GM12878 (cell line): ENCODE measurements around the gene RGS19. TPM values are rescaled to one million over a fixed set of nuclear protein-coding genes. Genes with fewer than 3 reads are reported as not detected.

ENCODE experiments used
- BMI1 ChIP-seq: fragments of 450-650 bp; IDR thresholded peaks from 2 replicates; pipeline ENCODE4 v1.6.1; 2016; ENCODE audit warnings: mild to moderate bottlenecking, moderate library complexity, borderline replicate concordance
- BRCA1 ChIP-seq: IDR thresholded peaks from 2 replicates; pipeline ENCODE4 v1.6.1; 2011; ENCODE audit warnings: low read depth, low read length, improper control_type of control experiment
- CBX3 ChIP-seq: fragments of 200-600 bp; sonication (generic); IDR thresholded peaks from 2 replicates; pipeline ENCODE4 v1.6.1; 2016; ENCODE audit warnings: low read depth, borderline replicate concordance
- CHD4 ChIP-seq: fragments of 200-600 bp; sonication (generic); IDR thresholded peaks from 2 replicates; pipeline ENCODE4 v1.6.1; 2016; ENCODE audit warnings: mild to moderate bottlenecking
- EZH2 ChIP-seq: IDR thresholded peaks from 2 replicates; pipeline ENCODE4 v1.6.1; 2012; ENCODE audit warnings: low read depth, mild to moderate bottlenecking, control low read depth, inconsistent platforms, low read length, borderline replicate concordance; ENCODE audit not compliant: control insufficient read depth
- KAT2A ChIP-seq: conservative IDR thresholded peaks from 2 replicates; pipeline ENCODE4 v1.6.1; 2011; ENCODE audit warnings: low read depth, low read length; ENCODE audit not compliant: control insufficient read depth
- LARP7 ChIP-seq: fragments of 450-650 bp; IDR thresholded peaks from 2 replicates; pipeline ENCODE4 v1.6.1; 2017; ENCODE audit warnings: mild to moderate bottlenecking
- MYC ChIP-seq: IDR thresholded peaks from 2 replicates; pipeline ENCODE4 v1.6.1; 2011; ENCODE audit warnings: mild to moderate bottlenecking, low read length, moderate library complexity, inconsistent platforms; ENCODE audit not compliant: insufficient read depth, insufficient replicate concordance, insufficient read length, severe bottlenecking
- NFXL1 ChIP-seq: fragments of 450-650 bp; IDR thresholded peaks from 2 replicates; pipeline ENCODE4 v1.6.1; 2017; ENCODE audit warnings: antibody characterized with exemption, mild to moderate bottlenecking, borderline replicate concordance
- RBBP5 ChIP-seq: fragments of 200-600 bp; sonication (generic); conservative IDR thresholded peaks from 2 replicates; pipeline ENCODE4 v1.6.1; 2016
- RUNX3 ChIP-seq: IDR thresholded peaks from 2 replicates; pipeline ENCODE4 v1.6.1; 2012; ENCODE audit warnings: low read length, inconsistent platforms
- SP1 ChIP-seq: IDR thresholded peaks from one replicate; pipeline ENCODE4 v1.6.1; 2011; ENCODE audit warnings: low read depth, low read length
- SUZ12 ChIP-seq: fragments of 200-600 bp; sonication (generic); IDR thresholded peaks from one replicate; pipeline ENCODE4 v1.6.1; 2018; ENCODE audit warnings: antibody characterized with exemption, mild to moderate bottlenecking; ENCODE audit not compliant: unreplicated experiment
- TAF1 ChIP-seq: IDR thresholded peaks from 2 replicates; pipeline ENCODE4 v1.6.1; 2011; ENCODE audit warnings: mild to moderate bottlenecking, low read depth, low read length, borderline replicate concordance
- TBL1XR1 ChIP-seq: IDR thresholded peaks from 2 replicates; pipeline ENCODE4 v1.6.1; 2012; ENCODE audit warnings: low read depth, low read length, improper control_type of control experiment
- ZBED1 ChIP-seq: IDR thresholded peaks from 2 replicates; pipeline ENCODE4 v1.6.1; 2016; ENCODE audit warnings: borderline replicate concordance
- ZNF24 ChIP-seq: fragments of 450-650 bp; IDR thresholded peaks from 2 replicates; pipeline ENCODE4 v1.6.1; 2017; ENCODE audit warnings: antibody characterized with exemption, mild to moderate bottlenecking
- polyA plus RNA-seq, 11 experiments: library from polyadenylated mRNA; depleted of rRNA in 4 of 11; unstranded in 6 of 11; stranded (reverse) in 5 of 11; fragments of >200 nt; fragmentation: Nextera tagmentation in 4 of 11; fragmentation: Illumina TruSeq in 1 of 11; extraction: Ambion mirVana in 4 of 11; extraction: Trizol in 1 of 11; gene quantifications; 1 replicate in 1 of 11; 2 replicates in 10 of 11; pipeline versions ENCODE4 v1.2.1 to v1.2.3, GENCODE V29; 2011 to 2016; ENCODE audit warnings: inconsistent platforms in 2 of 11, missing spikeins in 2 of 11, low read depth in 1 of 11
- total RNA-seq, 4 experiments: library from RNA; depleted of rRNA in 3 of 4; stranded (reverse); fragments of >200 nt in 3 of 4; fragmentation: Illumina TruSeq in 1 of 4; extraction: Trizol in 1 of 4; gene quantifications; 2 replicates each; pipeline versions ENCODE4 v1.2.1 to v1.2.3, GENCODE V29; 2013 to 2021
- TF ChIP-seq, protein P1 (sequence below): fragments of 450-650 bp; formaldehyde crosslinking; IDR thresholded peaks from 2 replicates; pipeline ENCODE4 v1.5.0; 2022; ENCODE audit warnings: mild to moderate bottlenecking, missing genetic modification characterization
- TF ChIP-seq, protein P2 (sequence below): fragments of 450-650 bp; IDR thresholded peaks from 2 replicates; pipeline ENCODE4 v1.6.1; 2017; ENCODE audit warnings: mild to moderate bottlenecking, low read depth, inconsistent platforms; ENCODE audit not compliant: poor library complexity, severe bottlenecking
- TF ChIP-seq, protein P3 (sequence below): IDR thresholded peaks from 2 replicates; pipeline ENCODE4 v1.6.1; 2012; ENCODE audit warnings: low read length, inconsistent platforms
- TF ChIP-seq, protein P4 (sequence below): fragments of 450-650 bp; IDR thresholded peaks from 2 replicates; pipeline ENCODE4 v1.6.1; 2016; ENCODE audit warnings: mild to moderate bottlenecking, moderate library complexity, borderline replicate concordance

The RGS19 gene
- total and polyA plus RNA-seq, 10 of the 15 experiments (the other 5 are each of a cell fraction or from before 2014, with no cell fraction given): 0.82 to 62.4 (median 39.8) TPM

DNA sequence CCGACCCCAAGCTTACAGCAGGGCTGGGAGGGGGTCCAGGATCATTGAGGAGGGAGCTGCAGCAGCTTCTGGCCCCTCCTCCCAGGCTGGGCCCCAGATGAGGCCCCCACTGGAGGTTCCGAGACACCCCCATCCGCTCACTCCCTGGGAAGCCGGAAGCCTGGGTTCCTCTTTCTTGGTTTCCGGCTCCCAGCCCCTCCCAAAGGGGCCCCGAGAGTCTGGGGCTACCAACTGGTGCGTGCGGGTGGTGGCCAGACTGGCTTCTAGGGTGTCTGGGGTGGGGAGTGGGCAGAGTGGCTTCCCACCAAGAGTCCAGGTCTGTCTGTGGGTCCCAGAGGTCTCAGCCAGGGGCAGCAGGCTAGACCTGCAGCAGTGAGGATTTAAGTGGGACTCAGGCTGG is 2.2 kb downstream of the RGS19 start (continued):
- TF ChIP-seq, protein P1, sequence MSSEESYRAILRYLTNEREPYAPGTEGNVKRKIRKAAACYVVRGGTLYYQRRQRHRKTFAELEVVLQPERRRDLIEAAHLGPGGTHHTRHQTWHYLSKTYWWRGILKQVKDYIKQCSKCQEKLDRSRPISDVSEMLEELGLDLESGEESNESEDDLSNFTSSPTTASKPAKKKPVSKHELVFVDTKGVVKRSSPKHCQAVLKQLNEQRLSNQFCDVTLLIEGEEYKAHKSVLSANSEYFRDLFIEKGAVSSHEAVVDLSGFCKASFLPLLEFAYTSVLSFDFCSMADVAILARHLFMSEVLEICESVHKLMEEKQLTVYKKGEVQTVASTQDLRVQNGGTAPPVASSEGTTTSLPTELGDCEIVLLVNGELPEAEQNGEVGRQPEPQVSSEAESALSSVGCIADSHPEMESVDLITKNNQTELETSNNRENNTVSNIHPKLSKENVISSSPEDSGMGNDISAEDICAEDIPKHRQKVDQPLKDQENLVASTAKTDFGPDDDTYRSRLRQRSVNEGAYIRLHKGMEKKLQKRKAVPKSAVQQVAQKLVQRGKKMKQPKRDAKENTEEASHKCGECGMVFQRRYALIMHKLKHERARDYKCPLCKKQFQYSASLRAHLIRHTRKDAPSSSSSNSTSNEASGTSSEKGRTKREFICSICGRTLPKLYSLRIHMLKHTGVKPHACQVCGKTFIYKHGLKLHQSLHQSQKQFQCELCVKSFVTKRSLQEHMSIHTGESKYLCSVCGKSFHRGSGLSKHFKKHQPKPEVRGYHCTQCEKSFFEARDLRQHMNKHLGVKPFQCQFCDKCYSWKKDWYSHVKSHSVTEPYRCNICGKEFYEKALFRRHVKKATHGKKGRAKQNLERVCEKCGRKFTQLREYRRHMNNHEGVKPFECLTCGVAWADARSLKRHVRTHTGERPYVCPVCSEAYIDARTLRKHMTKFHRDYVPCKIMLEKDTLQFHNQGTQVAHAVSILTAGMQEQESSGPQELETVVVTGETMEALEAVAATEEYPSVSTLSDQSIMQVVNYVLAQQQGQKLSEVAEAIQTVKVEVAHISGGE (CRISPR knock-in tag): no peak
- TF ChIP-seq RUNX3 (peak; percentile 64), CBX3 (no peak), CHD4 (no peak), ZBED1 (no peak), LARP7 (no peak; the same call in 1 of the 2 replicates), TAF1 (0 out of 2 replicates have a peak, but pooled peaks have one; percentile 39), BMI1 (no peak), NFXL1 (no peak), KAT2A (no peak), MYC (no peak), RBBP5 (no peak), EZH2 (no peak), SUZ12 (no peak), BRCA1 (no peak), ZNF24 (no peak), TBL1XR1 (peak; percentile 23; the same call in 1 of the 2 replicates), SP1 (peak; percentile 65)
- TF ChIP-seq, protein P2, sequence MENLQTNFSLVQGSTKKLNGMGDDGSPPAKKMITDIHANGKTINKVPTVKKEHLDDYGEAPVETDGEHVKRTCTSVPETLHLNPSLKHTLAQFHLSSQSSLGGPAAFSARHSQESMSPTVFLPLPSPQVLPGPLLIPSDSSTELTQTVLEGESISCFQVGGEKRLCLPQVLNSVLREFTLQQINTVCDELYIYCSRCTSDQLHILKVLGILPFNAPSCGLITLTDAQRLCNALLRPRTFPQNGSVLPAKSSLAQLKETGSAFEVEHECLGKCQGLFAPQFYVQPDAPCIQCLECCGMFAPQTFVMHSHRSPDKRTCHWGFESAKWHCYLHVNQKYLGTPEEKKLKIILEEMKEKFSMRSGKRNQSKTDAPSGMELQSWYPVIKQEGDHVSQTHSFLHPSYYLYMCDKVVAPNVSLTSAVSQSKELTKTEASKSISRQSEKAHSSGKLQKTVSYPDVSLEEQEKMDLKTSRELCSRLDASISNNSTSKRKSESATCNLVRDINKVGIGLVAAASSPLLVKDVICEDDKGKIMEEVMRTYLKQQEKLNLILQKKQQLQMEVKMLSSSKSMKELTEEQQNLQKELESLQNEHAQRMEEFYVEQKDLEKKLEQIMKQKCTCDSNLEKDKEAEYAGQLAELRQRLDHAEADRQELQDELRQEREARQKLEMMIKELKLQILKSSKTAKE: peak; percentile 46
- TF ChIP-seq, protein P3, sequence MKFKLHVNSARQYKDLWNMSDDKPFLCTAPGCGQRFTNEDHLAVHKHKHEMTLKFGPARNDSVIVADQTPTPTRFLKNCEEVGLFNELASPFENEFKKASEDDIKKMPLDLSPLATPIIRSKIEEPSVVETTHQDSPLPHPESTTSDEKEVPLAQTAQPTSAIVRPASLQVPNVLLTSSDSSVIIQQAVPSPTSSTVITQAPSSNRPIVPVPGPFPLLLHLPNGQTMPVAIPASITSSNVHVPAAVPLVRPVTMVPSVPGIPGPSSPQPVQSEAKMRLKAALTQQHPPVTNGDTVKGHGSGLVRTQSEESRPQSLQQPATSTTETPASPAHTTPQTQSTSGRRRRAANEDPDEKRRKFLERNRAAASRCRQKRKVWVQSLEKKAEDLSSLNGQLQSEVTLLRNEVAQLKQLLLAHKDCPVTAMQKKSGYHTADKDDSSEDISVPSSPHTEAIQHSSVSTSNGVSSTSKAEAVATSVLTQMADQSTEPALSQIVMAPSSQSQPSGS: no peak
- TF ChIP-seq, protein P4, sequence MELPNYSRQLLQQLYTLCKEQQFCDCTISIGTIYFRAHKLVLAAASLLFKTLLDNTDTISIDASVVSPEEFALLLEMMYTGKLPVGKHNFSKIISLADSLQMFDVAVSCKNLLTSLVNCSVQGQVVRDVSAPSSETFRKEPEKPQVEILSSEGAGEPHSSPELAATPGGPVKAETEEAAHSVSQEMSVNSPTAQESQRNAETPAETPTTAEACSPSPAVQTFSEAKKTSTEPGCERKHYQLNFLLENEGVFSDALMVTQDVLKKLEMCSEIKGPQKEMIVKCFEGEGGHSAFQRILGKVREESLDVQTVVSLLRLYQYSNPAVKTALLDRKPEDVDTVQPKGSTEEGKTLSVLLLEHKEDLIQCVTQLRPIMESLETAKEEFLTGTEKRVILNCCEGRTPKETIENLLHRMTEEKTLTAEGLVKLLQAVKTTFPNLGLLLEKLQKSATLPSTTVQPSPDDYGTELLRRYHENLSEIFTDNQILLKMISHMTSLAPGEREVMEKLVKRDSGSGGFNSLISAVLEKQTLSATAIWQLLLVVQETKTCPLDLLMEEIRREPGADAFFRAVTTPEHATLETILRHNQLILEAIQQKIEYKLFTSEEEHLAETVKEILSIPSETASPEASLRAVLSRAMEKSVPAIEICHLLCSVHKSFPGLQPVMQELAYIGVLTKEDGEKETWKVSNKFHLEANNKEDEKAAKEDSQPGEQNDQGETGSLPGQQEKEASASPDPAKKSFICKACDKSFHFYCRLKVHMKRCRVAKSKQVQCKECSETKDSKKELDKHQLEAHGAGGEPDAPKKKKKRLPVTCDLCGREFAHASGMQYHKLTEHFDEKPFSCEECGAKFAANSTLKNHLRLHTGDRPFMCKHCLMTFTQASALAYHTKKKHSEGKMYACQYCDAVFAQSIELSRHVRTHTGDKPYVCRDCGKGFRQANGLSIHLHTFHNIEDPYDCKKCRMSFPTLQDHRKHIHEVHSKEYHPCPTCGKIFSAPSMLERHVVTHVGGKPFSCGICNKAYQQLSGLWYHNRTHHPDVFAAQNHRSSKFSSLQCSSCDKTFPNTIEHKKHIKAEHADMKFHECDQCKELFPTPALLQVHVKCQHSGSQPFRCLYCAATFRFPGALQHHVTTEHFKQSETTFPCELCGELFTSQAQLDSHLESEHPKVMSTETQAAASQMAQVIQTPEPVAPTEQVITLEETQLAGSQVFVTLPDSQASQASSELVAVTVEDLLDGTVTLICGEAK: peak; percentile 60; the same call in 1 of the 2 replicates
